HG03280 (cell line): ENCODE data around the gene OR6Q1.
"Not testable (repeated sequence)": the region's sequence is repeated elsewhere in the genome, so short reads cannot be mapped to it uniquely, and the experiment has no call there.

Experiments
- ATAC-seq: cut with Tn5 transposase; IDR thresholded peaks from one replicate; pipeline ENCODE4 v1.9.1; 2021; ENCODE audit warnings: mild to moderate bottlenecking, moderate library complexity; ENCODE audit not compliant: unreplicated experiment

OR6Q1 gene, protein sequence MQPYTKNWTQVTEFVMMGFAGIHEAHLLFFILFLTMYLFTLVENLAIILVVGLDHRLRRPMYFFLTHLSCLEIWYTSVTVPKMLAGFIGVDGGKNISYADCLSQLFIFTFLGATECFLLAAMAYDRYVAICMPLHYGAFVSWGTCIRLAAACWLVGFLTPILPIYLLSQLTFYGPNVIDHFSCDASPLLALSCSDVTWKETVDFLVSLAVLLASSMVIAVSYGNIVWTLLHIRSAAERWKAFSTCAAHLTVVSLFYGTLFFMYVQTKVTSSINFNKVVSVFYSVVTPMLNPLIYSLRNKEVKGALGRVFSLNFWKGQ

DNA sequence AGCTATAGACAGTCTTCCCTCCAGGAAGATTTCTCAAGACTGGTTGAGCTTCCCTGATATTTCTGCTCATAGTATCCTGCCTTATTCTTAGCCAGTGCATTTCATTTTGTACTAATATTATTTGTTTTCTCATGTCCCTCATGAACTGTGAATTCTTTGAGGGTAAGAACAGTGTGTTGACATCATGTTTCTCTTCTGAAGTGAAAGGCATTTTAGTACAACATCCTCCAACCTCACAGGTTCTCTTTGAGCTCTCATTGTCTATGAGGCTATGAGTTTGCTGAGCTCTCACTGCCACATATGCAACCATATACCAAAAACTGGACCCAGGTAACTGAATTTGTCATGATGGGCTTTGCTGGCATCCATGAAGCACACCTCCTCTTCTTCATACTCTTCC lies at the start of gene OR6Q1:
OR6Q1 (plus strand) TSS at position 301 of the 400 bp plus-strand sequence; CDS start at position 301, 0 bp downstream.
- ATAC-seq: no peak

DNA sequence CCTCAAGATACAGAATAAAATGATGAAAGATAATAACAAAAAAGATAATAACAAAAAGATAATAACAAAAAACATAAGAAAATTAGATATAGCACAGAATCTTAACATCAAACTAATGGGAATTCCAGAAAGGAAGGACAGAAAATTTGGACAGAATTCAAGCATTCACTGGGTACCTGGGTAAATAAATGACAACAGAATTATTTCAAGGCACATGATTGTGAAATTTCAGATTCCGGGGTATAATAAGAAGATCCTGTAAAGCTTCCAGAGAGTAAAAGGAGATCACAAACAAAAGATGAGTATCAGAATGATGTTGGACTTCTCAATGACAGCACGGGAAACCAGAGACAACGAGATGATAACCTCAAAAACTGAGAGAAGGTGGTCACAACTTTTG lies 49.2 kb upstream of the OR6Q1 start:
- no peak for ATAC-seq

DNA sequence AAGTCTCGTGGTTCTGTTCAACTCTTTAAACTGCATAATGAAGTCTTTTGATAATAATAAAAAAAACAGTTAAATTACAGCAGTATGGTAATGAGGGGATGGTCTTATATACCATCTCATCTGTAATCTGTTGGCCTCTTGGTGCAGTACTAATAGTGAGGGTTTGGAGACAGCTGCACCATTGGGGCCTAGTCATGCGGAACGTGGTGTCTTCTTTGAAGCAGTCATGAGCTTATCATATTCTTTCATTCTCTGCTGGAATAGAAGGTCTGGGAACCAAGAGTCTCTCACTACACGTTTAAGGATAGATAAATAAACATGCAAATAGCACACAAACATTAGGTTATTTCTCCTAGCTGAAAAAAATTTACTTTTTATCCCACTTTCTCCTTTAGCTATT lies 48.0 kb upstream of the OR6Q1 start:
- no peak for ATAC-seq

DNA sequence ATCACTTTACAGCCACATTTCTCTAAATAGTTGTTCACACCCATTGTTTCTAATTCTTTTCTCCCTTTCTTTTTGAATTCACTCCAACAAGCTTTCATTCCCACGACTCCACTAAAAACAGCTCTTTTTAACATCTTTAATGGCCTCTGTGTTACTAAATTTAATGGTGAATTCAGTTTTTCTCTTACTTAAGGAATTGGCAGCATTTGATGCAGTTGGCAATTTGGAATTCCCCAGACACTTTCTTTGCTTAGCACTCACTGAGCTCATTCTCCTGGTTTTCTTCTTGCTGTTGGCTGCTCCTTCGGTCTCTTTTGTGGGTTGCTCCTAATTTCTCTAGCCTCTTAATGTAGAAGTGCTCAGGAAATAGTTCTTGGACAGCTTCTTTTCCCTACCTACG lies 47.6 kb upstream of the OR6Q1 start:
- no peak for ATAC-seq

DNA sequence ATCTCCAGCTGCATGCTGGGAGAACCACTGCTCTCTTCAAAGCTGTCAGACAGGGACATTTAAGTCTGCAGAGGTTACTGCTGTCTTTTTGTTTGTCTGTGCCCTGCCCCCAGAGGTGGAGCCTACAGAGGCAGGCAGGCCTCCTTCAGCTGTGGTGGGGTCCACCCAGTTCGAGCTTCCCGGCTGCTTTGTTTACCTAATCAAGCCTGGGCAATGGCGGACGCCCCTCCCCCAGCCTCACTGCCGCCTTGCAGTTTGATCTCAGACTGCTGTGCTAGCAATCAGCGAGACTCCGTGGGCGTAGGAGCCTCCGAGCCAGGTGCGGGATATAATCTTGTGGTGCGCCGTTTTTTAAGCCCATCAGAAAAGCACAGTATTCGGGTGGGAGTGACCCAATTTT lies 31.2 kb upstream of the OR6Q1 start:
- ATAC-seq: not testable (repeated sequence)

DNA sequence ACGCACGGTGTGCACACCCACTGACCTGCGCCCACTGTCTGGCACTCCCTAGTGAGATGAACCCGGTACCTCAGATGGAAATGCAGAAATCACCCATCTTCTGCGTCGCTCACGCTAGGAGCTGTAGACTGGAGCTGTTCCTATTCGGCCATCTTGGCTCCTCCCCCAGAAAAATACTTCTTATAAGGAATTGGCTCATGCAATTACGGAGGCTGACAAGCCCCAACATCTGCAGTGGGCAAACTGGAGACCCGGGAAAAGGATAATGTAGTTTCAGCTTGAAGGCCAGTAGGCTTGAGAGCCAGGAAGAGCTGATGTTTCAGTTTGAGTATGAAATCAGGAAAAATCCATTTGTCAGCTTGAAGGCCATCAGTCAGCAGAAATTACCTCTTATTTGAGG lies 30.7 kb upstream of the OR6Q1 start:
- ATAC-seq: not testable (repeated sequence)

DNA sequence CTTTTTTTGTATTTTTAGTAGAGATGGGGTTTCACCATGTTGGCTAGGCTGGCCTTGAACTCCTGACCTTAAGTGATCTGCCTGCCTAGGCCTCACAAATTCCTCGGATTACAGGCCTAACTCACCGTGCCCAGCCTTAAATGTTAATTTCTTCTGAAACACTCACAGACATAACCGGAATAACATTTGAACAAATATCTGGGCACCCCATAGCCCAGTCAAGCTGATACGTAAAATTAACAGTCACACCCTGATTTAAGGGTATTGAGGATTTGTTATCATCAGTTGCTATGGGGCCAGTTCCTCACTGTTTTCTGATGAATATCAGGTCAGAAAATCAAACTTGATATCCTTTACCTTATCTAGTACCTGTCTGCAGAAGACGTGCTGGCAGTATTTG lies 30.1 kb upstream of the OR6Q1 start:
- no peak for ATAC-seq

DNA sequence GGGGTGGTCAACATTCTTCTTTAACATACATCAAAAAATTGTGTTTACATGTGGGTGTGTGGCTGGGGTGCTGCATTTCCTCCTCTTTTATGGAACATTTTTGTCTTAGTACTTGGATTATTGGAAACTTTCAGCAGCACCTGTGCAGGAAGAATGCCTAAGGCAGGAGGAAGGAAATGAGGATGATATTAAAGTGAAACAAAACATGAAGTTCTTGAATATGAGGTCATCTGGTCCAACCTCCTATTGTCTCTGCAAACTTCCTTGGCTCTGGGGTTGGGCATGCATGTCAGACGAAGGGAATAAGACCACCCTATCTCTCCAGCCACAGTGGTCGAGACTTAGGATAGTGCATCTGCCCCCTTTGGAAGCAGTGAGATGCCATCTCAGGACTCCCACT lies 27.7 kb upstream of the OR6Q1 start:
- ATAC-seq: no peak

DNA sequence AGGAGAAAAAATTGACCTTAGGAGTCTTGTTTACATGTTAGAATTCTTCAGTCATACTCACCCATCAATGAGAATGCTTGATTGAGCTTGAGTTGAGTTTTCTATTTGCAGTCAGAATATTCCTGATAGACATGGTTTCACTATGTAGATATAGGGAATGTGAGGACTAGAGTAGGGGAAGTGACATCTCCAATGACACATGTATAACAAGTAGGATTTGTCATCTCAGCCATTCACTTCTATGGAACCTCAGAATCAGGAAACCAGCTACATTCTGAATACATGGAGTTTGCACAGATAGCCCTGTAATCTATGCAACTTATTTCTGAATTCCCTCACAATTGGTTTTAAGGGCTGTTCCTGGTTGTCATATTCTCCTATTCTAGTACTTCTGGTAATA lies 27.2 kb upstream of the OR6Q1 start:
- ATAC-seq: no peak

DNA sequence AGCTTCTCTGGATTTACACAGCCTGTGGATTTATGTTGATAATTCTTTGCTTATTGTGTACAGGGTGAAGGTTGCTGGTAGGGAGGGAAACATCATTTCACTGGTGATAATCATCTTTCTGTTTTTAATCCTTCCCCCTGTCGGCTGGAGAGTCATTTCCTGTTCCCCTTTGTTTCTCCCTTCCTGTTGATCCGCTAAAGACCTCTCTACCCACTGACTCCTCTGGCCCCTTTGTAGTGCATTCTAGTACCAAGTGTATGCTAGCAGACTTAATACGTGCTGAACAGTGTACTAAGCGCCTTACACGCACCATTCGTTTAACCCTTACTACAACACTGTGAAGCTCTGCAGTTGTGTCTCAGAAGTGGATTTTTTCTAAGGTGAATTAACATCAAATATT lies 26.1 kb upstream of the OR6Q1 start:
- ATAC-seq: no peak

DNA sequence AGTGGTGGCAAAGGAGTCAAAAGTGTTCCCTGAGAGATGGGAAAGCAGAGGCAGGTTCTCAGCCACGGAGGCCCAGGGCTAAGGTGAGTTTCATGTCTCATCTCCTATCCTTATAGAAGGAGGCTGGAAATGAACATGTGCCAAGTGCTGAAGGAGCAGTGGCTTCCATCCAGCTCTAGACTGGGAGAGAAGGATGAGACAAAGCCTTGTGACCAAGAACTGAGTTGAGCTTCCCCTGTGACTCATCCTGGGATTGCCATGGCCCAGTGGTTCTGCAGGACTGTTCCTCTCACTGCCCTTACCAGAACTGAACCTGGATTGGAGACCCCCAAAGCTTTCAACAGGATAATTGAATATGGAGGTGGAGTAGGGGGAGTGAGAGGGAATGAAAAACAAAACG lies 23.8 kb upstream of the OR6Q1 start:
- no peak for ATAC-seq

DNA sequence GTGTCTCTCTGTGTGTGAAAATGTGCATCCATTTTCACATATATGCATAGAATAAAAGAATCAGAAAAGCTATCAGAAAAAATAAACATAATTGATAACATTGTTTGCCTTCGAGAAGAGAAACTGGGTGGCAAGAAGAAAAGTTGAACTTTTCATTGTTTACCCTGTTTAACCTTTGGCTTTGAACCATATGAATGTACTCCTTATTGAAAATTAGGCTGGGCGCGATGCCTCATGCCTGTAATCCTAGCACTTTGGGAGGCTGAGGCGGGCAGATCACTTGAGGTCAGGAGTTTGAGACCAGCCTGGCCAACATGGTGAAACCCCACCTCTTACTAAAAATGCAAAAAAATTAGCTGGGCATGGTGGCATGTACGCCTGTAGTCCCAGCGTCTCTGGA lies 19.0 kb upstream of the OR6Q1 start:
- no peak for ATAC-seq

DNA sequence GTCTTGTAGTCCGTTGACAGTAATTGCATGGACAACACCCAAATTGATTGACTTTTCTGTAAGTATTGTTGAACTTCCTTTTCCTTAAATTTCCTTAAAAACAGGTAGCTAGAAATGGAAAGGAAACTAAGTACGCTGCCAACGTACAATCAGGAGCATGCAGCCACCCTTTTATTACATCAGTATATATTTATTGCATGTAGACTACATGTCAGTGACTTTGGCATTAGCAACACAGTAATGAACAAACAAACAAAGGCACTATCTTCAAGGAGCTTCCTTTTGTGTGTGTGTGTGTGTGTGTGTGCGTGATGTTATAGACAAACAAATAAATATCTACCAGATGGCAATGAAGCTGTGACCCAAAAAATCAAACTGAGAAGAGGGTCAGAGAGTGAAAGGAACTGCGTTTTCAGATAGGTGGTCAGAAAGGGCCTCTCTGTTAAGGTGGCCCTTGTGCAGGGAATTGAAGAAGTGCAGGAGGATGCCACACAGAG lies 7.3 kb upstream of the OR6Q1 start, which contains the start of gene OR9Q1:
OR9Q1 (plus strand) TSS at position 447 of the 497 bp plus-strand sequence. CDS start 155,564 bp downstream, outside the sequence.
- ATAC-seq: no peak

DNA sequence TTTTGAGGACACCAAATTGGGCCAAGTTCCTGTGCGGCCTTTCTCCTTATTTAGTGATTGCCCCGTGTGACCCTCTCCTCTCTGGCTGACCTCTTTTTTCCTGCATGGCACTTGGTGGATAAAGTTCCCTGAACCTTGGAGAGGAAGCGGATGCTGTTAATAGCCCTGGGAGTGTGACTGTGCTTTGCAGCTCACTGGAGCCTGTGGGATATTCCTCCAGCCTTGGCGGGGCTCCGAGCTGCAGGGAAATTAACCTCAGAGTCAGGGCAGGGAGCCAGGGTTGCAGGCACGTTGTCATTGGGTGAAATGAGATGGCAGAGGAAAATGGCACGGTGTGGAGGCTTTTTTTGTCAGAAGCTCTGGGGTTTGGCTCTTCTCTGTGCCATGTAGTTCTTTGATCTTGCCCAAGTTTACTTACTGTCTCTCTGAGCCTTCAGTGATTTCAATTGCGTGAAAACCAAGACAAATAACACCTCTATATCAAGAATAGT lies 6.1 kb upstream of the OR6Q1 start:
- ATAC-seq: no peak

DNA sequence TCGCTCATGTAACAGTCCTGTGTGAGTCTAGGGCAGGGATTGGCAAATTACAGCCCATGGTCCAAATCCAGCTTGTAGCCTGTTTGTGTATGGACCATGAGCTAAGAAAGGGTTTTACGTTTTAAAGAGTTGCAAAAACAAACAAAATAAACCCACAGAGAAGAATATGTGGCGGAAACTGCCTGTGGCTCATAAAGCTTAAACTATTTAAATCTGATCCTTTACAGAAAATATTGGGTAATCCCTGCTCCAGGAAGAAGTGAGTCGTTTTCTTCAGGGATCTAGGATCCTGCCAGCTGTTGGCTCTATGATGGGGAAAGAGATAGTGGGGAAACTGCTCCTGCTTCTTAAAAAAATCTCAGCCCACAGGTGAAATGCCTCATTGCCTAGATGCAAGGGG lies 3.4 kb upstream of the OR6Q1 start:
- ATAC-seq: no peak

DNA sequence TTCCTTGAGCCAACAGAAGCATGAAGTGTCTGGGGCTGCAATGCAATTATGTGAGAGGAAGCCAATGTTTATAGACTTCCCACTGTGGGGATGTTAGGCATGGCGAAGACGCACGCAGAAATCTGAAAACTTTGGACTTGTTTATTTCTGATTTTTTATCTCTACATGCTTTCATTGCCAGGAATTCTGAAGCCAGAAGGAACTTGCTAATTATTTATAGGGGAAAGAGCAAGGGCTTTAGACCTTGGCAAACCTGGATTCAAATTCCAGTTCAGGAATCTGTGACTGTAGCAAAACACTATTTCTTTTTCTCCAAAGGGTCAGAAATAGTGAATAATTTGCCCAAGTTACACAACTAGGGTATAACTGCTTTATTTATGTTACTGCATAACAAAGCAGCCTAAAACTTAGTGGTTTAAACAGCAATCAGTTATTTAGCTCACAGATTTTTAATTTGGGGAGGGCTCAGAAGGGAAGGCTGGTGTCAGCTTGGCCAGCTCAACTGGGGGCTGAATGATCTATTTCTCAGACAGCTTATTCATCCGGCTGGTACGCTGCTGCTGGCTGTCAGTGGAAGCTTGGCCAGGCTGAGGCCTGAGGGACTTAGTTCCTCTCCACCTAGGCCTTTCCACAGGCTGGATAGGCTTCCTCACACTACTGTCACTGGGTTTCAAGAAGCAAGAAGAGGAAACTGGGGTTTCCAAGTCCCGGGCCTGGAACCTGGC lies 1.9 kb upstream of the OR6Q1 start:
- ATAC-seq: no peak

DNA sequence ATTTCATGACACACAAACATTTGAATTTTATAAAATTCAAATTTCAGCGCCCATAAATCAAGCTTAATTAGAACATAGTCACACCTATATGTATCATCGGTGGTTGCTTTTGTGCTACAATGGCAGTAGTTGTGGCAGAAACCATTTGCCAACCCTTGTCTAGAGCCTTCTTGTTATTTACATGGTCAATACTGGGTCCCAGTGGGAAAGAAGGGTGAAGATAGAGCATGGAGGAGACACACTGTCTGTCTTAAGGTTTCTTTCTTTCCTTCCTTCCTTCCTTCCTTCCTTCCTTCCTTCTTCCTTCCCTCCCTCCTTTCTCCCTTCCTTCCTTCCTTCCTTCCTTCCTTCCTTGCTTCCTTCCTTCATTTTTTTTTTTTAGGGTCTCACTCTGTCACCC lies 3.7 kb downstream of the OR6Q1 start:
- ATAC-seq: no peak

DNA sequence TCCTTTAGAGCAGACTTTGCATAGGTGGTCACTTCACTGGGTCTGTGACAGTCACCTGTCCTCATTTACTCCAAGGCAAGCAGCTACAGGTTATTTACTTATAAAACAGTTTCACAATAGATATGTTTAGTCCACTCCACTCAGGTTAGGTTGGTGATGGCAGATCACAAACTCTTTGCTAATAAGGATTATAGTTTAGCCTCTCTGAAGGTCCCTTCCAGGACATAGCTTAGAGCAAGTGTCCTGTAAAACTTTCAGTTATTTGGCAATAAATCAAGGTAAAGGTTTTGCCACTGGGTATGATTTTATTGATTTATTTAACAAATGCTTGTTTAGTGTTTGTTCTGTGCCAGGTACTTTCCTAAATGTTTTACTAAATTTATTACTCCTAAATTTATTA lies 8.8 kb downstream of the OR6Q1 start:
- ATAC-seq: no peak

DNA sequence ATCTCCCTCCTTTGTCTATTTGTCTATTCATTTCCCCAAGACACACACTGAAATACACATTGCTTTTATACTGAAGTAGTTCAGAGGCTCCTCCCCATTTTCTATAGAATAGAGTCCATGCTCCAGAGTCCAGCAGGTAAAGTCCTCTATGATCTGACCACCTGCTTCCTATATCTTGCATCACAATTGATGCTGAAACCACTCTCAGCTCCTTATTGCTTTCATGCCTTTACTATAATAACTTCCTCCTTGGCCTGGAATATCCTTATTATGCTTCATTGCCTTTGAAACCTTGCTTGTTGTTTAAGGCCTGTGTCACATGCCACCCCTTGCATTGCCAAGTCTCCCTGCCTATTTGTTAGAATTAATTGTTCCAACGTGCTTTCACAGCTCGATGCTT lies 12.6 kb downstream of the OR6Q1 start:
- no peak for ATAC-seq

DNA sequence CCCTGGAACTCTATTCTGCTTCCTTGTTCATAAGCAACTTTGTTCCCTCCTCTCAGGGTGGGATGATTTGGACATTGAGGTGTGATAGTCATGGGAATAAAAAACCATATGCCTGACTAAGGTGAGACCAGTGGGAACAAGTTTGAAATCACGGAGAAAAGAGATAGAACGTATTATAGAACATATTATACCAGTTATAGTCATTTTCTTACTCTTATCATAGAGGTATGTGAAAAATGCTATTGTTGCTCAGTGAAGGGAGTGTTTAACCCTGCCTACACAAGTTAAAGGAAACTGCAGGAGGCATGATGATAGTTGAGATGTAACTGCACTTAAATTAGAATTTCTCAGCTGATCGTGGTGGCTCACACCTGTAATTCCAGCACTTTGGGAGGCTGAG lies 15.5 kb downstream of the OR6Q1 start:
- no peak for ATAC-seq

DNA sequence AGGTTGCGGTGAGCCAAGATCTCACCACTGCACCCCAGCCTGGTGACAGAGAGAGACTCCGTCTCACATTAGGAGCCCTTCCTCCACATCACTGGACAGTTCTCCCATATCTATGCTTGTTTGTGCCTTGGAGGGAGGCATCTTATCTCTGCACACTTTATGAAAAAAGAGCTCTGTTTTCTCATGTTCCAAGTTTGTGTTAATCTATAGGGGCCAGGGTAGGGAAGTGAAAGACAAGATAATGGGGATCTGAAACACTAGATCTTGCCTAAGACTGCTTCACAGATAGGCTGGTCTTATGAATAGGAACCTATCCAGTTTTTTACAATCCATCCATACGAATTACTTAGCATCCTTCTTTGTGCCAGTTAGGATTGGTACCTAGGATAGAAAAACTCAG lies 17.1 kb downstream of the OR6Q1 start:
- ATAC-seq: no peak

DNA sequence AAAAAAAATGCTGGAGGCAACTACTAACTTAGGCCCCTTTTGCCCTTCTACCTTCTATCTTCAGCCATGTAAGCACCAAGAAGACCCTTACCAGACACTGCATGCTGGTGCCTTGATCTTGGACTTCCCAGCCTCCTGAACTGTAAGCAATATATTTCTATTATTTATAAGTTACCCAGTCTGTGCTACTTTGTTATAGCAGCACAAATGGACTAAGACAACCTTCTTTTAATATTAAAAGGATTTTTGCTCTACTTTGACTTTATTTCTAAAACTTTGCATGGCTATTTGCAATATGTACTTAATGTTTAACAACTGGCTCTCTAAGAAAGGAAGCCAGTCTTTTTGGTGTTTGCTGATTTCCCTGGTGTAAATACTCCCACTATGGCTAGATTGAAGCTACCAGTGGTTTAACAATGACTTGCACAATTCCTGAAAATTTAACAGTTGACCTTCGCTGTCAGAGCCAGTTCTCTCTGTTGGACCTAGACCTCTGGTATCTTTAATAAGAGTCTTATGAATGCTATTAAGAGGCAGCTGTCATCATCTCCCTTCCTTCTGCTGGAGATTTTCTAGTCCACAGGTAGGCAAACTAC lies 25.2 kb downstream of the OR6Q1 start:
- no peak for ATAC-seq
